K562 (cell line): Measurements from ENCODE around the gene ACO2. TPM values are rescaled to one million over a fixed set of nuclear protein-coding genes. Genes with fewer than 3 reads are reported as not detected.

Source experiments
- ATAC-seq: fragments of 200-7000 bp; cut with Tn5 transposase; 3 replicates; pipeline ENCODE4 v1.9.1; 2020; ENCODE audit warnings: moderate library complexity
- BruUV-seq: library from RNA; stranded (reverse); fragments of 400-500 nt; replicated peaks from 2 replicates; lab custom pipeline; 2021; lab: Mats Ljungman, UMichigan
- CTCF ChIA-PET: fragments of 300-600 bp; formaldehyde crosslinking; extraction: SDS; loops from one replicate; lab custom pipeline; 2021; ENCODE audit warnings: low intra/inter-chr PET ratio; lab: Yijun Ruan, JAX
- POLR2A ChIA-PET: fragments of 300-600, 350-650 bp; sonication (Branson Sonifier 250); formaldehyde crosslinking; extraction: SDS; loops from one replicate; lab custom pipeline; 2021; ENCODE audit warnings: antibody characterized with exemption, inconsistent platforms; lab: Yijun Ruan, JAX
- DNase-seq, 4 experiments: peaks; one replicate each; pipeline versions ENCODE4 v3.0.0 to v3.0.0-alpha.2; 2011 to 2018; ENCODE audit warnings: low spot score in 3 of 4, mixed read lengths in 3 of 4; ENCODE audit errors: extremely low read depth in 1 of 4
- FAIRE-seq: peaks from 2 replicates; lab custom pipeline; 2011; peaks lifted over from hg19 to GRCh38; lab: Jason Lieb, UNC
- H2AFZ ChIP-seq: 2 replicates; pipeline ENCODE4 v1.6.0; 2011; ENCODE audit warnings: low read depth, low read length, control low read depth, inconsistent platforms
- H3K27ac ChIP-seq: fragments of 200-600 bp; 3 replicates; pipeline ENCODE4 v1.8.0; 2011; ENCODE audit warnings: low read depth, mild to moderate bottlenecking, control low read depth, inconsistent platforms, low read length, moderate library complexity, mixed read lengths; ENCODE audit errors: extremely low read depth
- H3K27me3 ChIP-seq, 2 experiments: fragments of 300-600 bp in 1 of 2; 2 replicates in 1 of 2; 3 replicates in 1 of 2; pipeline versions ENCODE4 v1.6.0 to v1.8.0; 2011; ENCODE audit warnings: inconsistent platforms in 2 of 2, low read length in 2 of 2, mild to moderate bottlenecking in 1 of 2, mixed read lengths in 1 of 2, moderate library complexity in 1 of 2; ENCODE audit not compliant: control insufficient read depth in 2 of 2, insufficient read depth in 2 of 2
- H3K36me3 ChIP-seq: fragments of 300-600 bp; 3 replicates; pipeline ENCODE4 v1.8.0; 2011; ENCODE audit warnings: mild to moderate bottlenecking, low read length, inconsistent platforms; ENCODE audit not compliant: control insufficient read depth, insufficient read depth
- H3K4me1 ChIP-seq, 2 experiments: fragments of 200-600 bp in 1 of 2; replicated peaks in 1 of 2; 2 replicates in 1 of 2; 3 replicates in 1 of 2; pipeline versions ENCODE4 v1.5.1 to v1.8.0; 2011; ENCODE audit warnings: inconsistent platforms in 2 of 2, low read length in 2 of 2, mild to moderate bottlenecking in 1 of 2, mixed read lengths in 1 of 2, moderate library complexity in 1 of 2; ENCODE audit not compliant: control insufficient read depth in 2 of 2, insufficient read depth in 2 of 2
- H3K4me2 ChIP-seq: 2 replicates; pipeline ENCODE4 v1.6.1; 2011; ENCODE audit warnings: low read length, control low read depth, inconsistent platforms, mixed read lengths; ENCODE audit not compliant: insufficient read depth
- H3K4me3 ChIP-seq: fragments of 200-600 bp; sonication (generic), shearing (Covaris generic); 2 replicates; pipeline ENCODE4 v1.5.1; 2016; ENCODE audit warnings: control low read depth, inconsistent platforms
- H3K79me2 ChIP-seq: fragments of 200-600 bp; 3 replicates; pipeline ENCODE4 v1.8.0; 2011; ENCODE audit warnings: low read length, inconsistent platforms; ENCODE audit not compliant: control insufficient read depth, insufficient read depth
- H3K9ac ChIP-seq, 2 experiments: 2 replicates each; pipeline versions ENCODE4 v1.6.0 to v1.6.1; 2011; ENCODE audit warnings: low read depth in 2 of 2, low read length in 2 of 2, control low read depth in 1 of 2, inconsistent platforms in 1 of 2, mild to moderate bottlenecking in 1 of 2, mixed read lengths in 1 of 2; ENCODE audit not compliant: insufficient read depth in 1 of 2
- H3K9me1 ChIP-seq: one replicate; pipeline ENCODE4 v1.6.0; 2011; ENCODE audit warnings: inconsistent platforms, mild to moderate bottlenecking, low read length, moderate library complexity; ENCODE audit not compliant: control insufficient read depth, insufficient read depth
- H3K9me3 ChIP-seq: replicated peaks from 2 replicates; pipeline ENCODE4 v1.5.1; 2011; ENCODE audit warnings: low read depth, low read length, inconsistent platforms; ENCODE audit not compliant: control insufficient read depth, insufficient read depth
- H4K20me1 ChIP-seq: replicated peaks from 2 replicates; pipeline ENCODE4 v1.6.1; 2011; ENCODE audit warnings: low read length, inconsistent platforms, mixed read lengths; ENCODE audit not compliant: control insufficient read depth, insufficient read depth
- ARID4B ChIP-seq: sonication (generic); formaldehyde crosslinking; IDR thresholded peaks from 2 replicates; pipeline ENCODE4 v1.8.0; 2022; ENCODE audit warnings: mild to moderate bottlenecking, missing genetic modification reagents
- FOXK2 ChIP-seq, 2 experiments: fragments of 450-650 bp; IDR thresholded peaks in 1 of 2; conservative IDR thresholded peaks in 1 of 2; 2 replicates each; pipeline ENCODE4 v1.6.1; 2016; ENCODE audit warnings: low read depth in 2 of 2, mild to moderate bottlenecking in 1 of 2
- GTF2B ChIP-seq: IDR thresholded peaks from 2 replicates; pipeline ENCODE4 v1.6.1; 2011; ENCODE audit not compliant: insufficient read length; ENCODE audit errors: extremely low read depth
- HEY1 ChIP-seq: fragments of 250-450 bp; sonication (Bioruptor Pico); IDR thresholded peaks from 2 replicates; pipeline ENCODE4 v1.5.0; 2020; ENCODE audit warnings: mild to moderate bottlenecking, moderate library complexity, borderline replicate concordance
- KDM5B ChIP-seq: fragments of 200-600 bp; sonication (generic); IDR thresholded peaks from 2 replicates; pipeline ENCODE4 v1.6.1; 2012; ENCODE audit warnings: low read depth, mild to moderate bottlenecking, moderate library complexity, low read length, control low read depth, inconsistent platforms; ENCODE audit not compliant: insufficient replicate concordance
- KHSRP ChIP-seq: fragments of 450-650 bp; IDR thresholded peaks from 2 replicates; pipeline ENCODE4 v1.6.1; 2017
- MXI1 ChIP-seq: IDR thresholded peaks from 2 replicates; pipeline ENCODE4 v1.6.1; 2011; ENCODE audit warnings: low read depth, mild to moderate bottlenecking, improper control_type of control experiment, low read length
- NONO ChIP-seq, 2 experiments: fragments of 200-400 bp in 1 of 2; fragments of 450-650 bp in 1 of 2; formaldehyde crosslinking in 1 of 2; IDR thresholded peaks; 2 replicates each; pipeline ENCODE4 v1.6.1; 2017; ENCODE audit warnings: low read depth in 2 of 2, mild to moderate bottlenecking in 2 of 2, moderate library complexity in 2 of 2, low read length in 1 of 2
- NR2C2 ChIP-seq, 2 experiments: fragments of 200-800 bp in 1 of 2; sonication (Bioruptor generic) in 1 of 2; sonication (generic) in 1 of 2; formaldehyde crosslinking in 1 of 2; IDR thresholded peaks; 2 replicates each; pipeline versions ENCODE4 v1.6.1 to v1.8.0; 2016 to 2022; ENCODE audit warnings: mild to moderate bottlenecking in 1 of 2, missing compliant biosample characterization in 1 of 2, missing genetic modification characterization in 1 of 2, missing genetic modification reagents in 1 of 2
- SMAD3 ChIP-seq: fragments of 450-650 bp; formaldehyde crosslinking; conservative IDR thresholded peaks from 2 replicates; pipeline ENCODE4 v1.4.0; 2020; ENCODE audit warnings: mild to moderate bottlenecking
- ZNF561 ChIP-seq: fragments of 450-650 bp; formaldehyde crosslinking; conservative IDR thresholded peaks from 2 replicates; pipeline ENCODE4 v1.4.0; 2020; ENCODE audit warnings: mild to moderate bottlenecking, moderate library complexity
- ZNF644 ChIP-seq: fragments of 200-800 bp; sonication (Bioruptor generic); IDR thresholded peaks from 2 replicates; pipeline ENCODE4 v1.6.1; 2016; ENCODE audit warnings: low read depth, missing genetic modification characterization, missing compliant biosample characterization
- ZNF740 ChIP-seq, 3 experiments: fragments of 200-800 bp in 1 of 3; sonication (Bioruptor generic) in 1 of 3; sonication (generic) in 1 of 3; formaldehyde crosslinking in 1 of 3; IDR thresholded peaks; 2 replicates each; pipeline versions ENCODE4 v1.6.1 to v1.8.0; 2016 to 2022; ENCODE audit warnings: mild to moderate bottlenecking in 2 of 3, missing compliant biosample characterization in 2 of 3, missing genetic modification characterization in 2 of 3, missing genetic modification reagents in 1 of 3
- ZNF77 ChIP-seq: fragments of 250-450 bp; sonication (Bioruptor Pico); IDR thresholded peaks from 2 replicates; pipeline ENCODE4 v1.5.0; 2020
- WGBS: fragments of 100-300 bp; shearing (Covaris generic); methylation state at CpG from one replicate; pipeline ENCODE4 v1.1.6; 2016; ENCODE audit warnings: low coverage, mixed read lengths; ENCODE audit not compliant: insufficient coverage; ENCODE audit errors: missing lambda C conversion rate; 5-methylcytosine and 5-hydroxymethylcytosine counted together
- in situ Hi-C: fragments of 300-500 bp; cut with MboI; formaldehyde crosslinking; loops from 4 replicates; pipeline ENCODE4 v1.15.0; 2018; ENCODE audit warnings: inconsistent platforms, mixed read lengths
- intact Hi-C: fragments of 100-400 bp; cut with micrococcal nuclease; formaldehyde crosslinking; loops from 2 replicates; pipeline ENCODE4 v1.14.2; 2022
- polyA plus RNA-seq, 8 experiments: library from polyadenylated mRNA; depleted of rRNA in 4 of 8; stranded (reverse) in 5 of 8; unstranded in 3 of 8; fragments of >200 nt; fragmentation: Nextera tagmentation in 2 of 8; fragmentation: Illumina TruSeq in 1 of 8; extraction: Ambion mirVana in 2 of 8; extraction: Trizol in 1 of 8; gene quantifications; 2 replicates each; pipeline versions ENCODE4 v1.2.1 to v1.2.3, GENCODE V29; 2011 to 2014; ENCODE audit warnings: inconsistent platforms in 1 of 8, missing spikeins in 1 of 8
- total RNA-seq, 7 experiments: library from RNA; depleted of rRNA in 6 of 7; stranded (reverse); fragments of >200 nt in 6 of 7; fragmentation: Illumina TruSeq in 2 of 7; extraction: Trizol in 2 of 7; gene quantifications; 2 replicates each; pipeline versions ENCODE4 v1.2.1 to v1.2.3, GENCODE V29; 2011 to 2021; ENCODE audit warnings: low replicate concordance in 1 of 7

Gene ACO2
- total and polyA plus RNA-seq, 9 of the 15 experiments (the other 6 are each of a cell fraction or from before 2014, with no cell fraction given): 16.2 to 119 (median 43.2) TPM

- peak; percentile 84 for FAIRE-seq
- WGBS: 1% methylated on average over 26 of the region's 35 CpGs
- Histone ChIP-seq H3K4me3 (peak overlapping the region; percentile 92), H4K20me1 (peaks cover 6% of the 10 kb centered on the region), H3K9me1 (no peaks in the 10 kb centered on the region), H3K4me2 (peak overlapping the region; percentile 94), H3K36me3 (peaks cover 25% of the 10 kb centered on the region), H3K27me3 (no peaks in the 10 kb centered on the region), H3K4me1 (peaks cover 6 to 26% of the 10 kb centered on the region in 2 experiments; a peak in 4 of 5 replicates), H3K9me3 (no peaks in the 10 kb centered on the region), H3K9ac (peak overlapping the region; percentile 89 to 96), H3K79me2 (peaks cover 73% of the 10 kb centered on the region), H2AFZ (peak overlapping the region; percentile 79), H3K27ac (peak overlapping the region; percentile 94)
- peak; percentile 78 for ATAC-seq
- in situ Hi-C loops (no loop called here), intact Hi-C loops (no loop called here)
- peak; percentile 34 to 95 (median 64) for DNase-seq
- BruUV-seq: TSS peak; percentile 48
- ChIA-PET POLR2A (interaction anchor here (0.6 to 3.0 kb wide), 9 partner anchors 10 to 67 kb away, joined by 3 to 36 read pairs (median 4); partner anchors contain the start of genes ACO2 and PHF5A), CTCF (no interaction called here)
- TF ChIP-seq NONO (IDR thresholded peaks at IDR 0.05; ENCODE audit: low read depth in 2 of 2, low read length in 1 of 2) (no peak), ZNF644 (no peak; the same call in 1 of the 2 replicates), FOXK2 (conservative IDR thresholded peaks at IDR 0.05 in 1 of 2, IDR thresholded peaks at IDR 0.05 in 1 of 2; ENCODE audit: low read depth in 2 of 2) (no peak), ZNF561 (CRISPR knock-in tag) (no peak), ZNF77 (no peak), ZNF740 (CRISPR knock-in tag; IDR thresholded peaks at IDR 0.05) (no peak), ZNF740 (tag; IDR thresholded peaks at IDR 0.05) (no peak), MXI1 (0 out of 2 replicates have a peak, but pooled peaks have one; percentile 24), KDM5B (no peak), ARID4B (no peak), HEY1 (CRISPR knock-in tag) (no peak), GTF2B (no peak), NR2C2 (CRISPR knock-in tag; IDR thresholded peaks at IDR 0.05) (no peak), NR2C2 (tag; IDR thresholded peaks at IDR 0.05) (peak; percentile 65), SMAD3 (no peak), KHSRP (no peak)
These were observed 24.4 kb upstream of the ACO2 start for GRCh38 chr22:41444360-41445128.
